Stimulated activated CD4-positive, alpha-beta T cell treated with anti-CD3 and anti-CD28 coated beads, Interleukin-15, amount 100 ng/mL, for 48 hours (primary cell): ENCODE results near the gene SLC25A39.
"Not testable (repeated sequence)": the region's sequence is repeated elsewhere in the genome, so short reads cannot be mapped to it uniquely, and the experiment has no call there.

Experiments used
- DNase-seq, 2 donors: peaks; one replicate each; pipeline ENCODE4 v3.0.0-alpha.2; 2020; ENCODE audit warnings: low read depth in 2 of 2

The SLC25A39 gene

GRCh38 chr17:44354582-44355561 is 30.2 kb upstream of the SLC25A39 start:
- DNase-seq = no peak

- no peak for DNase-seq
These were observed 29.2 kb upstream of the SLC25A39 start for GRCh38 chr17:44353672-44354331.

- DNase-seq = no peak
These were observed 28.4 kb upstream of the SLC25A39 start for GRCh38 chr17:44352828-44353671.

- no peak for DNase-seq
These were observed 27.6 kb upstream of the SLC25A39 start for GRCh38 chr17:44351961-44352827.

- no peak for DNase-seq
These were observed 26.8 kb upstream of the SLC25A39 start for GRCh38 chr17:44351464-44351863.

GRCh38 chr17:44350733-44351226 is 26.2 kb upstream of the SLC25A39 start:
- peak; percentile 47 to 64 for DNase-seq

GRCh38 chr17:44349553-44350070 is 25.0 kb upstream of the SLC25A39 start:
- no peak for DNase-seq

GRCh38 chr17:44348988-44349364 is 24.4 kb upstream of the SLC25A39 start:
- DNase-seq = no peak

- DNase-seq = no peak
These were observed 23.8 kb upstream of the SLC25A39 start for GRCh38 chr17:44348234-44348987.

- DNase-seq = not testable (repeated sequence)
These were observed 22.8 kb upstream of the SLC25A39 start for GRCh38 chr17:44347206-44348055.

GRCh38 chr17:44346064-44346844 is 21.6 kb upstream of the SLC25A39 start:
- no peak for DNase-seq

GRCh38 chr17:44345454-44346026 is 20.9 kb upstream of the SLC25A39 start:
- peak in 1 of 2 donors; percentile 33 for DNase-seq

- DNase-seq = peak; percentile 79
These were observed 20.4 kb upstream of the SLC25A39 start, which contains the start of gene GRN for GRCh38 chr17:44344939-44345453. Gene GRN (plus strand): TSS chr17:44345302. CDS start chr17:44349165, 3,863 bp downstream.

- no peak for DNase-seq
These were observed 19.0 kb upstream of the SLC25A39 start for GRCh38 chr17:44343510-44344209.

- DNase-seq = not testable (repeated sequence)
These were observed 15.9 kb upstream of the SLC25A39 start for GRCh38 chr17:44340553-44340952.

- DNase-seq = no peak
These were observed 14.1 kb upstream of the SLC25A39 start for GRCh38 chr17:44338702-44339101.

GRCh38 chr17:44335968-44336367 is 11.3 kb upstream of the SLC25A39 start:
- DNase-seq = no peak
